Activated CD8-positive, alpha-beta memory T cell treated with anti-CD3 and anti-CD28 coated beads, Interleukin-2, amount 10 ng/mL, durations not matched to agents 7 days and 5 days (primary cell): Measurements from ENCODE around the gene EPS8L1. TPM values are rescaled to one million over a fixed set of nuclear protein-coding genes. Genes with fewer than 3 reads are reported as not detected.

ENCODE experiments used
- ATAC-seq: fragments of 150-1000 bp; cut with Tn5 transposase; one replicate; pipeline ENCODE4 v1.10.0; 2021; ENCODE audit warnings: moderate library complexity
- CTCF ChIA-PET: fragments of 350-600 bp; sonication (Branson Sonifier 250); formaldehyde crosslinking; loops from one replicate; lab custom pipeline; 2021; ENCODE audit warnings: antibody characterized with exemption; lab: Charles Lee
- DNase-seq: peaks from one replicate; pipeline ENCODE4 v3.0.0-alpha.2; 2020
- H3K27ac Mint-ChIP-seq: one replicate; pipeline ENCODE4 v1.8.0; 2021; ENCODE audit warnings: mild to moderate bottlenecking, mixed read lengths
- H3K27me3 Mint-ChIP-seq: one replicate; pipeline ENCODE4 v1.8.0; 2021; ENCODE audit warnings: mixed read lengths
- H3K36me3 Mint-ChIP-seq: one replicate; pipeline ENCODE4 v1.8.0; 2021; ENCODE audit warnings: mild to moderate bottlenecking, mixed read lengths
- H3K4me1 Mint-ChIP-seq: one replicate; pipeline ENCODE4 v1.8.0; 2021; ENCODE audit warnings: mixed read lengths
- H3K4me3 Mint-ChIP-seq: one replicate; pipeline ENCODE4 v1.8.0; 2021; ENCODE audit warnings: mild to moderate bottlenecking, moderate library complexity, mixed read lengths
- H3K9me3 Mint-ChIP-seq: one replicate; pipeline ENCODE4 v1.8.0; 2022; ENCODE audit warnings: low read depth, mixed read lengths
- total RNA-seq, 2 experiments: library from RNA; stranded (reverse); gene quantifications; one replicate each; pipeline ENCODE4 v1.2.3, GENCODE V29; 2021

EPS8L1 gene
- total RNA-seq, 2 experiments from 2014 or later = 4.5 to 9.8 TPM

GRCh38 chr19:55111238-55111831 lies 35.7 kb downstream of the EPS8L1 start:
- Mint-ChIP-seq H3K27ac (no peak overlapping the region), H3K36me3 (peaks cover 33% of the 10 kb centered on the region), H3K4me1 (peaks cover 27% of the 10 kb centered on the region), H3K27me3 (no peaks in the 10 kb centered on the region), H3K9me3 (no peaks in the 10 kb centered on the region), H3K4me3 (no peak overlapping the region)
- CTCF ChIA-PET = interaction anchor here (0.6 kb wide), 1 partner anchor 542 kb away, joined by 3 read pairs; no protein-coding TSS in a partner anchor
- DNase-seq = no peak
- ATAC-seq = no peak

GRCh38 chr19:55112246-55112776 lies 36.6 kb downstream of the EPS8L1 start:
- CTCF ChIA-PET = no interaction called here
- H3K27me3 Mint-ChIP-seq = no peaks in the 10 kb centered on the region
- peaks cover 25% of the 10 kb centered on the region for H3K36me3 Mint-ChIP-seq
- no peak overlapping the region for H3K27ac Mint-ChIP-seq
- H3K9me3 Mint-ChIP-seq = no peaks in the 10 kb centered on the region
- DNase-seq = no peak
- peaks cover 25% of the 10 kb centered on the region for H3K4me1 Mint-ChIP-seq
- H3K4me3 Mint-ChIP-seq = no peak overlapping the region
- ATAC-seq = no peak

GRCh38 chr19:55112777-55113569 lies 37.3 kb downstream of the EPS8L1 start:
- no peak for ATAC-seq
- H3K27ac Mint-ChIP-seq = no peak overlapping the region
- no peak overlapping the region for H3K4me3 Mint-ChIP-seq
- peaks cover 22% of the 10 kb centered on the region for H3K36me3 Mint-ChIP-seq
- DNase-seq = no peak
- H3K27me3 Mint-ChIP-seq = no peaks in the 10 kb centered on the region
- CTCF ChIA-PET = no interaction called here
- no peaks in the 10 kb centered on the region for H3K9me3 Mint-ChIP-seq
- peaks cover 27% of the 10 kb centered on the region for H3K4me1 Mint-ChIP-seq

- Mint-ChIP-seq H3K27ac (no peak overlapping the region), H3K36me3 (peaks cover 19% of the 10 kb centered on the region), H3K9me3 (no peaks in the 10 kb centered on the region), H3K4me1 (peaks cover 30% of the 10 kb centered on the region), H3K4me3 (no peak overlapping the region), H3K27me3 (no peaks in the 10 kb centered on the region)
- ATAC-seq = no peak
- CTCF ChIA-PET = no interaction called here
- DNase-seq = no peak
Measured at GRCh38 chr19:55113570-55114039, 37.9 kb downstream of the EPS8L1 start.

- Mint-ChIP-seq H3K4me1 (peaks cover 32% of the 10 kb centered on the region), H3K4me3 (peak overlapping the region; percentile 96), H3K9me3 (no peaks in the 10 kb centered on the region), H3K36me3 (peaks cover 11% of the 10 kb centered on the region), H3K27ac (no peak overlapping the region), H3K27me3 (no peaks in the 10 kb centered on the region)
- CTCF ChIA-PET = interaction anchor here (3.7 kb wide), 1 partner anchor 27 kb away, joined by 17 read pairs; no protein-coding TSS in a partner anchor
- ATAC-seq = no peak
- no peak for DNase-seq
Measured at GRCh38 chr19:55114566-55115145, 39.0 kb downstream of the EPS8L1 start.

GRCh38 chr19:55115446-55116065 lies 39.9 kb downstream of the EPS8L1 start:
- no peaks in the 10 kb centered on the region for H3K27me3 Mint-ChIP-seq
- no peak for DNase-seq

GRCh38 chr19:55116232-55116858 lies 40.7 kb downstream of the EPS8L1 start:
- CTCF ChIA-PET = interaction anchor here (0.7 to 3.7 kb wide), 5 partner anchors 8 to 598 kb away, joined by 3 to 17 read pairs (median 3); no protein-coding TSS in a partner anchor
- Mint-ChIP-seq H3K36me3 (peaks cover 4% of the 10 kb centered on the region), H3K4me3 (peak overlapping the region; percentile 96), H3K4me1 (peaks cover 36% of the 10 kb centered on the region), H3K27me3 (no peaks in the 10 kb centered on the region), H3K9me3 (no peaks in the 10 kb centered on the region), H3K27ac (peak overlapping the region; percentile 91)
- DNase-seq = peak; percentile 77
- peak; percentile 41 for ATAC-seq

More at GRCh38 chr19:55115446-55116065, 39.9 kb downstream of the EPS8L1 start:
- ATAC-seq = no peak
- peak overlapping the region; percentile 91 for H3K27ac Mint-ChIP-seq
- peaks cover 36% of the 10 kb centered on the region for H3K4me1 Mint-ChIP-seq
- CTCF ChIA-PET = interaction anchor here (3.7 kb wide), 1 partner anchor 28 kb away, joined by 17 read pairs; no protein-coding TSS in a partner anchor
- peaks cover 7% of the 10 kb centered on the region for H3K36me3 Mint-ChIP-seq
- H3K9me3 Mint-ChIP-seq = no peaks in the 10 kb centered on the region
- peak overlapping the region; percentile 96 for H3K4me3 Mint-ChIP-seq

GRCh38 chr19:55116859-55117662 lies 41.4 kb downstream of the EPS8L1 start, which contains the start of gene PPP1R12C:
PPP1R12C (minus strand) TSS chr19:55117637; CDS start chr19:55117543, 94 bp downstream.
- DNase-seq = peak; percentile 56
- H3K4me3 Mint-ChIP-seq = peak within 1 kb of the TSS; percentile 97

GRCh38 chr19:55117663-55118391 lies 42.2 kb downstream of the EPS8L1 start:
- CTCF ChIA-PET = interaction anchor here (0.6 to 3.7 kb wide), 11 partner anchors 10 to 386 kb away, joined by 3 to 17 read pairs (median 3); no protein-coding TSS in a partner anchor
- Mint-ChIP-seq H3K4me1 (peaks cover 36% of the 10 kb centered on the region), H3K9me3 (no peaks in the 10 kb centered on the region), H3K27ac (peak overlapping the region; percentile 96), H3K27me3 (peaks cover 5% of the 10 kb centered on the region), H3K4me3 (peak overlapping the region; percentile 97), H3K36me3 (peaks cover 4% of the 10 kb centered on the region)
- ATAC-seq (peak; percentile 95), DNase-seq (peak; percentile 99)

More at GRCh38 chr19:55116859-55117662, 41.4 kb downstream of the EPS8L1 start, which contains the start of gene PPP1R12C:
- CTCF ChIA-PET = interaction anchor here (0.6 to 3.7 kb wide), 10 partner anchors 9 to 599 kb away, joined by 3 to 17 read pairs (median 3); no protein-coding TSS in a partner anchor
- peak within 1 kb of the TSS; percentile 96 for H3K27ac Mint-ChIP-seq
- ATAC-seq = peak; percentile 17
- H3K9me3 Mint-ChIP-seq = no peaks in the 10 kb centered on the region
- H3K27me3 Mint-ChIP-seq = peaks cover 2% of the 10 kb centered on the region
- H3K4me1 Mint-ChIP-seq = peaks cover 36% of the 10 kb centered on the region
- peaks cover 4% of the 10 kb centered on the region for H3K36me3 Mint-ChIP-seq

- CTCF ChIA-PET = interaction anchor here (0.7 to 3.7 kb wide), 8 partner anchors 23 to 385 kb away, joined by 3 to 17 read pairs (median 3); no protein-coding TSS in a partner anchor
- peaks cover 11% of the 10 kb centered on the region for H3K27me3 Mint-ChIP-seq
- H3K36me3 Mint-ChIP-seq = peaks cover 4% of the 10 kb centered on the region
- H3K4me3 Mint-ChIP-seq = peak overlapping the region; percentile 97
- peaks cover 36% of the 10 kb centered on the region for H3K4me1 Mint-ChIP-seq
- ATAC-seq (no peak), DNase-seq (peak; percentile 67)
- no peaks in the 10 kb centered on the region for H3K9me3 Mint-ChIP-seq
- H3K27ac Mint-ChIP-seq = peak overlapping the region; percentile 96
Measured at GRCh38 chr19:55118401-55118991, 42.8 kb downstream of the EPS8L1 start.
